ENCODE measurements around the gene ARHGEF16.

- TF ChIP-seq, protein P1, sequence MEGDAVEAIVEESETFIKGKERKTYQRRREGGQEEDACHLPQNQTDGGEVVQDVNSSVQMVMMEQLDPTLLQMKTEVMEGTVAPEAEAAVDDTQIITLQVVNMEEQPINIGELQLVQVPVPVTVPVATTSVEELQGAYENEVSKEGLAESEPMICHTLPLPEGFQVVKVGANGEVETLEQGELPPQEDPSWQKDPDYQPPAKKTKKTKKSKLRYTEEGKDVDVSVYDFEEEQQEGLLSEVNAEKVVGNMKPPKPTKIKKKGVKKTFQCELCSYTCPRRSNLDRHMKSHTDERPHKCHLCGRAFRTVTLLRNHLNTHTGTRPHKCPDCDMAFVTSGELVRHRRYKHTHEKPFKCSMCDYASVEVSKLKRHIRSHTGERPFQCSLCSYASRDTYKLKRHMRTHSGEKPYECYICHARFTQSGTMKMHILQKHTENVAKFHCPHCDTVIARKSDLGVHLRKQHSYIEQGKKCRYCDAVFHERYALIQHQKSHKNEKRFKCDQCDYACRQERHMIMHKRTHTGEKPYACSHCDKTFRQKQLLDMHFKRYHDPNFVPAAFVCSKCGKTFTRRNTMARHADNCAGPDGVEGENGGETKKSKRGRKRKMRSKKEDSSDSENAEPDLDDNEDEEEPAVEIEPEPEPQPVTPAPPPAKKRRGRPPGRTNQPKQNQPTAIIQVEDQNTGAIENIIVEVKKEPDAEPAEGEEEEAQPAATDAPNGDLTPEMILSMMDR (conservative IDR thresholded peaks at IDR 0.05; ENCODE audit: low read depth, low read length), result no peak
- TF ChIP-seq EZH2 (IDR thresholded peaks at IDR 0.05; ENCODE audit: borderline replicate concordance, low read depth, low read length, poor library complexity, severe bottlenecking), result no peak
Measured at GRCh38 chr1:3478187-3478586, 23.7 kb downstream of the ARHGEF16 start.
